LoVo (cell line): Measurements from ENCODE around the gene ITPKA.

Experiments used
- DNase-seq: peaks from one replicate; pipeline ENCODE4 v3.0.0-alpha.2; 2016; ENCODE audit warnings: low spot score

The ITPKA gene

GRCh38 chr15:41511331-41511898 is 17.7 kb downstream of the ITPKA start:
- DNase-seq, result no peak

DNA sequence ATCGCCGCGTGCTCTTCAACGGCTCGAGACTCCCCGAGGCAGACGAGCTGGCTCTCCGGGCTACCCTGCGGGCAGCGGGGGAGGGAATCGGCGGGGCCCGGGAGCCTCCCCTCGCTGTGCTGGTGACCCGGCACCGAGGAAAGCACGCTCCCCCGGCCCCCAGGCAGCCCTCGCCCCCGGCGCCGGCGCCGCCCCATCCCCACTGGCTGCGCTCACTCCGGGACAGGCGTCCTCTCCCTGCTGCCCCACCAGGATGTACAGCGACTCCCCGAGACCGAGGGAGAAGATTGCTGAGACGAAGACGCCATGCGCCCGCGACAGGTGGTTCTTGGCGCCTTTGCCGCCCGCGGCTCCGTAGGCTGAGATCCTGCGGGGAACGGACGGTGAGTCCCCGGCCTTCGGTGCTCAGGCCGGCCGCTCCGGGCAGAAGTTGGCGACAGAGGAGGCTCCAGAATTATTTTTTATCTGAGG is 18.3 kb downstream of the ITPKA start:
- no peak for DNase-seq

- no peak for DNase-seq
These were observed 18.9 kb downstream of the ITPKA start for GRCh38 chr15:41512512-41512939.

GRCh38 chr15:41512940-41513505 is 19.3 kb downstream of the ITPKA start:
- no peak for DNase-seq

- DNase-seq, result peak; percentile 38
These were observed 20.0 kb downstream of the ITPKA start, which contains the start of gene LTK for GRCh38 chr15:41513506-41514227. Gene LTK (minus strand): TSS chr15:41513827. CDS start chr15:41513709, 118 bp downstream.

- DNase-seq, result no peak
These were observed 24.3 kb downstream of the ITPKA start for GRCh38 chr15:41517895-41518449.

GRCh38 chr15:41520636-41521035 is 27.0 kb downstream of the ITPKA start:
- DNase-seq, result no peak

- DNase-seq, result no peak
These were observed 27.9 kb downstream of the ITPKA start for GRCh38 chr15:41521614-41522013.

GRCh38 chr15:41523097-41523496 is 29.4 kb downstream of the ITPKA start:
- no peak for DNase-seq

DNA sequence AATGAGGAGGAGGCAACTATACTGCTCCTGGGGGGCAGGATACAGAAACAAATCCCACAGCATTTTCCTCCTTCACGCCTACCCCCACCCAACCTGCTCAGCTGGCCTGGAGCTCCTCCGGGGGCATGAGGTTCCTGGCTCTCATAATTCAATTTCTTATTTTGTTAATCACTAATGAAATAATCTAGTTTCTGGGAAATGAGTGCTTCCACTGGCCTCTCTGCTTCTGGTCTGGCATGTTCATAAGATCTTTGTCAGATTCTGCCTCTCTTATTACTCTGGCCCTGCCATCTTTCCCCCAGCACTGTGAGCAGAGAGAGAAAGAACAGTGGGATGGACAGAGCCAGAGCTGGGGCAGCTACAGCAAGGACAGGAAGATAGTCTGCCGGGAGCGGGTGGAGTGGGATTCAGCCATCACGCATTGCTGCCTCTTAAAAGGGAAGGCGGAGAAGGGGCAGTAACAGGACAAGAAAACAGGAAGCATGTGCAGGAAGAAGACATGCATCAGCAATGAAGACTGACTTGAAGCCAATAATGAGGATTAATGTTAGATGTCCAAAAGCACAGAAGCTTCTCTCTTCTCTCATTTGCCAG is 36.8 kb downstream of the ITPKA start:
- no peak for DNase-seq

DNA sequence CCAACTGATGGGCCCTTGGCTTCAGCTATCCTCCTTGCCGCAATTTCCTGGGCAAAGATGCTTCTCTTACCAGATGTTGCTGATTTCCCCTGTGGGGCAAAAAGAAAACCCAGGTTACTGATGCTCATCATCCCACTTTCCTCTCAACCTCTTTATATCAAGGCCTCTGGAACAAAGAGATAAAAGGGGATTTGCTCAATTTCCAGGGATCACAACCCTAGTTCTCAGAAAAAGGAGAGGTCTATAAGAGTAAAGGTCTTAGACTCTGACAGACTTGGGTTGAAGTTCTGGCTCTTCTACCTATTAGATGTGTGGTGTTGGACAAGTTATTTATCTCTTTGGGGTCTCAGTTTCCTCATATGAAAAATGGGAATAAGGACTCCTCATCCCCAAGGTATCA is 41.9 kb downstream of the ITPKA start:
- no peak for DNase-seq

- no peak for DNase-seq
These were observed 43.2 kb downstream of the ITPKA start for GRCh38 chr15:41536866-41537265.

DNA sequence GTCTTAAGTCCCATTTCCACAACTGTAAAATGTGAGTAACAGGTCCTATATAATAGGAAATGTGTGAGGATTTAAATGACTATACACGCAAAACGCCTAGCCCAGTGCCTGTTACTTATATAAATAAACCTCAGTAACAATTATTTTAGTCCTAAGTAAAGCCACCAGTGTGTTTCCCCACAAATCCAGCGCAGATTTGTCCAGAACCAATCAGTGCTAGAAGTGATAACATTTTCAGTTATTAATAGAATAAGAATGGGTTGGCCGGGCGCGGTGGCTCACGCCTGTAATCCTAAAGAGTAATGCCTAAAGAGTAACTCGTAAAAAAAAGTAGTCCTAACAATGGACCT is 49.8 kb downstream of the ITPKA start:
- no peak for DNase-seq

- no peak for DNase-seq
These were observed 51.0 kb downstream of the ITPKA start for GRCh38 chr15:41544650-41545015.

- no peak for DNase-seq
These were observed 51.5 kb downstream of the ITPKA start for GRCh38 chr15:41545218-41545617.

DNA sequence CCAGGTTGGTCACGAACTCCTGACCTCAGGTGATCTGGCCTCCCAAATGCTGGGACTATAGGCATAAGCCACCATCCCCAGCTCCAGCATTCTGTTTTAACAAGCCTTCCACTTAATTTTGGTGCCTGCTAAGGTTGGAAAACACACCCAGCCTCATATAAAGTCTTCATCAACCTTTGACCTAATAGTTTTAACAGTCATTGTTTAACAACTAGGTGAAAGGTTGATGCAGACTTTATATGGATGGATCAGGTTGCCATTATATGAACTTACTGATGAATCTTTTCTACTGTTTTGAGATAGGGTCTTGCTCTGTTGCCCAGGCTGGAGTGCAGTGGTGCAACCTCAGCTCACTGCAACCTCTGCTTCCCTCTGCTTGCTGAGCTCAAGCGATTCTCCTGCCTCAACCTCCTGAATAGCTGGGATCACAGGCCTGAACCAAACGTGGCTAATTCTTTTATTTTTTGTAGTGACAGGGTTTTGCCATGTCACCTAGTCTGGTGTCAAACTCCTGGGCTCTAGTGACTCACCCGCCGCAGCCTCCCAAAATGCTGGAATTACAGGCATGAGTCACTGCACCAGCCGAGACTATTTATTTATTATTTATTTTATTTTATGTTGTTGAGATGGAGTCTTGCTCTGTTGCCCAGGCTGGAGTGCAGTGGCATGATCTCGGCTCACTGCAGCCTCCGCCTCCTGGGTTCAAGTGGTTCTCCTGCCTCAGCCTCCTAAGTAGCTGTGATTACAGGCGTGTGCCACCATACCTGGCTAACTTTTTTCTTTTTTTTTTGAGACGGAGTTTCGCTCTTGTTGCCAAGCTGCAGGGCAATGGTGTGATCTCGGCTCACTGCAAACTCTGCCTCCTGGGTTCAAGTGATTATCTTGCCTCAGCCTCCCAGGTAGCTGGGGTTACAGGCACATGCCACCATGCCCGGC is 53.4 kb downstream of the ITPKA start:
- peak; percentile 75 for DNase-seq

- no peak for DNase-seq
These were observed 56.5 kb downstream of the ITPKA start for GRCh38 chr15:41550066-41550775.
